ENCODE data around the gene TTYH3. TPM values are rescaled to one million over a fixed set of nuclear protein-coding genes. Genes with fewer than 3 reads are reported as not detected.

Gene TTYH3
- total and polyA plus RNA-seq, 9 of the 15 experiments (the other 6 are each of a cell fraction or from before 2014, with no cell fraction given): 0.01 to 5.5 (median 1.1) TPM

GRCh38 chr7:2621061-2621828, 10.5 kb upstream of the TTYH3 start (continued):
- TF ChIP-seq NR0B1 (IDR thresholded peaks at IDR 0.05; ENCODE audit: partially characterized antibody) (no peak), RHOXF2B (CRISPR knock-in tag; conservative IDR thresholded peaks at IDR 0.05) (no peak), MAX (CRISPR knock-in tag; IDR thresholded peaks at IDR 0.05) (peak; percentile 51; the same call in 1 of the 2 replicates), ZNF699 (CRISPR knock-in tag; IDR thresholded peaks at IDR 0.05; ENCODE audit: insufficient replicate concordance) (no peak), E2F6 (IDR thresholded peaks at IDR 0.05; ENCODE audit: borderline replicate concordance in 1 of 2, extremely low read depth in 1 of 2, insufficient read depth in 1 of 2, insufficient read length in 1 of 2, low read depth in 1 of 2, low read length in 1 of 2, poor library complexity in 1 of 2, severe bottlenecking in 1 of 2) (peak in 1 of 2 experiments; percentile 27), TEAD4 (IDR thresholded peaks at IDR 0.05; ENCODE audit: low read length) (no peak), TEAD4 (CRISPR knock-in tag; IDR thresholded peaks at IDR 0.05; ENCODE audit: borderline replicate concordance) (no peak), SMC3 (conservative IDR thresholded peaks at IDR 0.05; ENCODE audit: insufficient read depth, low read depth, low read length) (no peak), ZNF316 (IDR thresholded peaks at IDR 0.05) (peak; percentile 52; the same call in 1 of the 2 replicates), HMG20B (CRISPR knock-in tag; IDR thresholded peaks at IDR 0.05) (no peak), ZNF830 (CRISPR knock-in tag; IDR thresholded peaks at IDR 0.05) (no peak), MGA (IDR thresholded peaks at IDR 0.05) (peak; percentile 17; the same call in 1 of the 2 replicates)
